B cell (primary cell): ENCODE data around the gene PRPS1L1. TPM values are rescaled to one million over a fixed set of nuclear protein-coding genes. Genes with fewer than 3 reads are reported as not detected.

Experiments
- ATAC-seq: fragments of 200-7000 bp; cut with Tn5 transposase; one replicate; pipeline ENCODE4 v1.10.0; 2021; ENCODE audit warnings: low read depth, mild to moderate bottlenecking, moderate number of reproducible peaks, moderate library complexity
- CTCF ChIA-PET: fragments of 350-600 bp; sonication (Branson Sonifier 250); formaldehyde crosslinking; loops from one replicate; lab custom pipeline; 2021; ENCODE audit warnings: antibody characterized with exemption, inconsistent platforms; lab: Charles Lee
- POLR2A ChIA-PET: fragments of 350-600 bp; sonication (Branson Sonifier 250); formaldehyde crosslinking; loops from one replicate; lab custom pipeline; 2021; ENCODE audit warnings: antibody characterized with exemption; lab: Charles Lee
- DNase-seq: peaks from one replicate; pipeline ENCODE4 v3.0.0; 2013
- H2AFZ ChIP-seq: 2 replicates; pipeline ENCODE4 v1.6.1; 2012; ENCODE audit warnings: mild to moderate bottlenecking, low read depth, low read length; ENCODE audit not compliant: insufficient read depth, poor library complexity, severe bottlenecking
- H3K27ac ChIP-seq, 2 donors: 1 replicate in 1 of 2; 2 replicates in 1 of 2; pipeline ENCODE4 v1.5.1; 2012 to 2013; ENCODE audit warnings: low read length in 2 of 2, mild to moderate bottlenecking in 2 of 2, moderate library complexity in 1 of 2
- H3K27me3 ChIP-seq, 4 experiments: fragments of 200-600 bp in 1 of 4; sonication (generic) in 1 of 4; replicated peaks in 1 of 4; 1 replicate in 2 of 4; 2 replicates in 2 of 4; pipeline versions ENCODE4 v1.6.1 to v1.7.0; 2013 to 2016; ENCODE audit warnings: low read length in 3 of 4, mild to moderate bottlenecking in 2 of 4, mixed read lengths in 1 of 4, moderate library complexity in 1 of 4; ENCODE audit not compliant: insufficient read depth in 4 of 4, control insufficient read depth in 3 of 4; ENCODE audit errors: control extremely low read depth in 1 of 4
- H3K36me3 ChIP-seq, 2 experiments: replicated peaks in 1 of 2; 1 replicate in 1 of 2; 2 replicates in 1 of 2; pipeline versions ENCODE4 v1.6.1 to v1.7.1; 2013; ENCODE audit warnings: low read length in 1 of 2; ENCODE audit not compliant: insufficient read depth in 2 of 2, control insufficient read depth in 1 of 2; ENCODE audit errors: control extremely low read depth in 1 of 2, extremely low read depth in 1 of 2
- H3K4me1 ChIP-seq, 2 donors: fragments of 200-600 bp in 1 of 2; sonication (generic) in 1 of 2; 1 replicate in 1 of 2; 2 replicates in 1 of 2; pipeline versions ENCODE4 v1.5.1 to v1.6.1; 2013 to 2017; ENCODE audit warnings: low read length in 2 of 2; ENCODE audit not compliant: control insufficient read depth in 2 of 2, insufficient read depth in 2 of 2
- H3K4me2 ChIP-seq: replicated peaks from 2 replicates; pipeline ENCODE3; 2012; ENCODE audit warnings: mild to moderate bottlenecking, low read depth, low read length; ENCODE audit not compliant: poor library complexity, severe bottlenecking
- H3K4me3 ChIP-seq, 5 experiments: fragments of 200-600 bp in 1 of 5; sonication (generic) in 1 of 5; 1 replicate in 3 of 5; 2 replicates in 2 of 5; pipeline versions ENCODE4 v1.5.1 to v1.7.0; 2011 to 2016; ENCODE audit warnings: low read length in 4 of 5, mild to moderate bottlenecking in 4 of 5, low read depth in 2 of 5, control low read depth in 1 of 5, moderate library complexity in 1 of 5; ENCODE audit not compliant: insufficient read depth in 1 of 5; ENCODE audit errors: control extremely low read depth in 1 of 5, extremely low read depth in 1 of 5
- H3K79me2 ChIP-seq: fragments of 200-600 bp; sonication (generic); one replicate; pipeline ENCODE4 v1.6.0; 2016; ENCODE audit warnings: low read length; ENCODE audit not compliant: control insufficient read depth, insufficient read depth
- H3K9ac ChIP-seq: fragments of 200-600 bp; sonication (generic); 2 replicates; pipeline ENCODE4 v1.6.1; 2017; ENCODE audit warnings: mild to moderate bottlenecking, low read length, moderate library complexity
- H3K9me3 ChIP-seq, 3 donors: one replicate each; pipeline versions ENCODE4 v1.6.1 to v1.7.1; 2013; ENCODE audit warnings: low read length in 2 of 3; ENCODE audit not compliant: control insufficient read depth in 2 of 3, insufficient read depth in 1 of 3; ENCODE audit errors: control extremely low read depth in 1 of 3
- H4K20me1 ChIP-seq: 2 replicates; pipeline ENCODE4 v1.6.0; 2012; ENCODE audit warnings: mild to moderate bottlenecking, low read length; ENCODE audit not compliant: insufficient read depth, control insufficient read depth, poor library complexity, severe bottlenecking
- H3K27ac Mint-ChIP-seq: one replicate; pipeline ENCODE4 v1.8.0; 2021; ENCODE audit warnings: mixed read lengths
- H3K27me3 Mint-ChIP-seq: one replicate; pipeline ENCODE4 v1.8.0; 2021; ENCODE audit warnings: mixed read lengths
- H3K4me1 Mint-ChIP-seq: one replicate; pipeline ENCODE4 v1.8.0; 2021; ENCODE audit warnings: mixed read lengths
- H3K4me3 Mint-ChIP-seq: one replicate; pipeline ENCODE4 v1.8.0; 2021; ENCODE audit warnings: mixed read lengths
- H3K9me3 Mint-ChIP-seq: one replicate; pipeline ENCODE4 v1.8.0; 2022; ENCODE audit warnings: mixed read lengths; ENCODE audit not compliant: insufficient read depth
- EZH2 ChIP-seq: IDR thresholded peaks from 2 replicates; pipeline ENCODE4 v1.6.1; 2012; ENCODE audit warnings: borderline replicate concordance, low read depth, mild to moderate bottlenecking, moderate library complexity, low read length; ENCODE audit not compliant: insufficient read depth, poor library complexity, severe bottlenecking
- WGBS: methylation state at CpG from one replicate; pipeline ENCODE4 v1.1.5; 2013; ENCODE audit warnings: missing lambda C conversion rate; ENCODE audit not compliant: insufficient coverage; 5-methylcytosine and 5-hydroxymethylcytosine counted together
- intact Hi-C: fragments of 100-400 bp; cut with micrococcal nuclease; formaldehyde crosslinking; loops from one replicate; pipeline ENCODE4 v1.10.0; 2022
- polyA plus RNA-seq: library from polyadenylated mRNA; depleted of rRNA; stranded (reverse); fragments of >200 nt; gene quantifications from 2 replicates; pipeline ENCODE4 v1.2.3, GENCODE V29; 2012
- total RNA-seq, 2 donors: library from RNA; stranded (reverse); fragments of 120-200 nt in 1 of 2; gene quantifications; 1 replicate in 1 of 2; 2 replicates in 1 of 2; pipeline versions ENCODE4 v1.2.3 to v1.2.4, GENCODE V29; 2013 to 2022
- TF ChIP-seq, protein P1 (sequence below): fragments of 200-600 bp; IDR thresholded peaks from one replicate; pipeline ENCODE4 v1.8.0; 2022; ENCODE audit warnings: antibody characterized with exemption, mild to moderate bottlenecking

PRPS1L1 gene
- total and polyA plus RNA-seq, 2 donors (not counting 1 experiment from before 2014, with no cell fraction given) = not detected

DNA sequence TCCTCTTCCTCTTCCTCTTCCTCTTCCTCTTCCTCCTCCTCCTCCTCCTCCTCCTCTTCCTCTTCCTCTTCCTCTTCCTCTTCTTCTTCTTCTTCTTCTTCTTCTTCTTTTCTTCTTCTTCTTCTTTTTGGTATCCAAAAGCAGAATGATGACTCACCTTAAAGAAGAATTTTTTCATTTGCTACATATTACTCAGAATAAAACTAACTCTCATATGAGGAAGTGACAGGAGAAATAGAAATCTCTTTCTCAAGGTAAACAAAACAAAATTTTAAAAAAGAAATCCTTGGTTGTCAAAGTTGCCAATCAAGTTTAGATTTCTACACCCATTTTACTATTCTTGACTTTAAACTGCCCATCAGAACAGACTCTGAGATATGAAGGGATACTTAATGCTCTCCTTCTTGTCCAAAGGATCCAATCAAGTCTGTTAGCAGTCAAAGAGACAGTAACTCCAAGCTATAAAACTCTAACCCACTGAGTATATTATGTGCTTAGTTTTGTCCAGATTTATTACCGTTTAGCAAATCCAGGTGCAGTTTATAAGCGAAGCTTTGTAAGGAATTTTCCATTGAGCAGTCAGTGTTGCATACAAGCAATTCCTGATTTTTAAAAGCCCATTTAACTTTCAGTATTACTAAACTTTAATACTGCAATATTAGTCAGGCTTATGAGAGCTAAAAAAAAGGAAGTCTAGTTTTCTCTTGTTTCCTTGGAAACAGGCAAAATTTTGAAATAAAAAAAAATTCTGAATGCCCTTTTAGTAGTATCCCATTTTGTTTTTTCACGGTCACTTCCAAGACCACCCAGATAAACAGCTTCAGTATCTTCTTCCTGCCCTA, 44.2 kb downstream of the PRPS1L1 start:
- no peak for ATAC-seq
- TF ChIP-seq, protein P1, sequence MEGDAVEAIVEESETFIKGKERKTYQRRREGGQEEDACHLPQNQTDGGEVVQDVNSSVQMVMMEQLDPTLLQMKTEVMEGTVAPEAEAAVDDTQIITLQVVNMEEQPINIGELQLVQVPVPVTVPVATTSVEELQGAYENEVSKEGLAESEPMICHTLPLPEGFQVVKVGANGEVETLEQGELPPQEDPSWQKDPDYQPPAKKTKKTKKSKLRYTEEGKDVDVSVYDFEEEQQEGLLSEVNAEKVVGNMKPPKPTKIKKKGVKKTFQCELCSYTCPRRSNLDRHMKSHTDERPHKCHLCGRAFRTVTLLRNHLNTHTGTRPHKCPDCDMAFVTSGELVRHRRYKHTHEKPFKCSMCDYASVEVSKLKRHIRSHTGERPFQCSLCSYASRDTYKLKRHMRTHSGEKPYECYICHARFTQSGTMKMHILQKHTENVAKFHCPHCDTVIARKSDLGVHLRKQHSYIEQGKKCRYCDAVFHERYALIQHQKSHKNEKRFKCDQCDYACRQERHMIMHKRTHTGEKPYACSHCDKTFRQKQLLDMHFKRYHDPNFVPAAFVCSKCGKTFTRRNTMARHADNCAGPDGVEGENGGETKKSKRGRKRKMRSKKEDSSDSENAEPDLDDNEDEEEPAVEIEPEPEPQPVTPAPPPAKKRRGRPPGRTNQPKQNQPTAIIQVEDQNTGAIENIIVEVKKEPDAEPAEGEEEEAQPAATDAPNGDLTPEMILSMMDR = no peak
- no peak for TF ChIP-seq EZH2

GRCh38 chr7:17976952-17977351, 50.7 kb downstream of the PRPS1L1 start:
- ChIA-PET CTCF (no interaction called here), POLR2A (no interaction called here)
- H4K20me1 ChIP-seq = no peaks in the 10 kb centered on the region
- Mint-ChIP-seq H3K27me3 (peaks cover 10% of the 10 kb centered on the region), H3K27ac (no peak overlapping the region), H3K4me1 (no peaks in the 10 kb centered on the region), H3K9me3 (no peaks in the 10 kb centered on the region), H3K4me3 (no peak overlapping the region)
- no peaks in the 10 kb centered on the region for H3K79me2 ChIP-seq
- ATAC-seq = no peak
- no peaks in the 10 kb centered on the region for H3K9me3 ChIP-seq
- no peak for DNase-seq
- no peaks in the 10 kb centered on the region for H3K27me3 ChIP-seq
- H2AFZ ChIP-seq = no peak overlapping the region
- H3K27ac ChIP-seq = no peak overlapping the region
- intact Hi-C loops = no loop called here
- TF ChIP-seq EZH2 = no peak
- TF ChIP-seq, protein P1 = no peak
- no peaks in the 10 kb centered on the region for H3K4me1 ChIP-seq
- no peak overlapping the region for H3K4me3 ChIP-seq
- no peak overlapping the region for H3K9ac ChIP-seq
- no peaks in the 10 kb centered on the region for H3K36me3 ChIP-seq
- no CpG with 5 or more reads among the region's 2 CpGs for WGBS
- H3K4me2 ChIP-seq = no peak overlapping the region

More for the DNA sequence above, 44.2 kb downstream of the PRPS1L1 start:
- Histone ChIP-seq H3K27me3 (no peaks in the 10 kb centered on the region), H3K36me3 (no peaks in the 10 kb centered on the region), H3K4me1 (no peaks in the 10 kb centered on the region), H3K9me3 (no peaks in the 10 kb centered on the region), H3K79me2 (no peaks in the 10 kb centered on the region), H3K4me2 (no peak overlapping the region), H3K4me3 (no peak overlapping the region), H3K27ac (no peak overlapping the region), H4K20me1 (no peaks in the 10 kb centered on the region), H2AFZ (no peak overlapping the region), H3K9ac (no peak overlapping the region)
- Mint-ChIP-seq H3K4me1 (peaks cover 10% of the 10 kb centered on the region), H3K27me3 (peaks cover 2% of the 10 kb centered on the region), H3K4me3 (no peak overlapping the region), H3K9me3 (no peaks in the 10 kb centered on the region), H3K27ac (no peak overlapping the region)
- 67% methylated on average over 1 of the region's 3 CpGs for WGBS
- intact Hi-C loops = no loop called here
- DNase-seq = no peak
- ChIA-PET POLR2A (no interaction called here), CTCF (no interaction called here)
